ENCODE data around the gene SPATA31A6.
"Not testable (repeated sequence)": the region's sequence is repeated elsewhere in the genome, so short reads cannot be mapped to it uniquely, and the experiment has no call there.

Gene SPATA31A6

DNA sequence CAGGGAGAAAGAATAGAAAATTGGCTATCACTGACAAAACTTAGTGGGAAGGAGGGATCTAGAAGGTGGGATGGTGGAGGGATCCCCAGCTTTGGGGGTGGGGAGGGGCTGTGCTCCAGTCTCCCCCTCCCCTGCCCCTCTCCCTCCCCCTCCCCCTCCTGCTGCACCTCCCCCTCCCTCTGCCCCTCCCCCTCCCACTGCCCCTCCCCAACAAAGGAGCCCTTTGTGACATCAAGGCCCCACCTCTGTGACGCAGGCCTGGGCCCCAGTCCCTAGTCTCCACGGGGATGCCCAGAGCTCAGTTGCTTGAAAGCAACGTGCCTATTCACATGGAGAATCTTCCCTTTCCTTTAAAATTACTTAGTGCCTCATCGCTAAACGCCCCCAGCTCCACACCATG is at the start of gene SPATA31A6:
SPATA31A6 (plus strand) TSS at position 301 of the 400 bp plus-strand sequence; CDS start at position 330, 29 bp downstream.
- H3K27ac ChIP-seq (ENCODE audit: low read depth, low read length, poor library complexity, severe bottlenecking); H2AFZ ChIP-seq (ENCODE audit: low read length); H3K4me2 ChIP-seq (ENCODE audit: low read length); H4K20me1 ChIP-seq (ENCODE audit: insufficient read depth, low read length); H3K36me3 ChIP-seq (ENCODE audit: insufficient read depth, low read length); H3K9me3 ChIP-seq (ENCODE audit: low read length); H3K27me3 ChIP-seq (ENCODE audit: insufficient read depth, low read length); H3K9ac ChIP-seq (ENCODE audit: low read length); H3K9me2 ChIP-seq (ENCODE audit: low read depth, low read length); H3K4me3 ChIP-seq (ENCODE audit: low read depth, low read length, poor library complexity, severe bottlenecking); H3K4me1 ChIP-seq (ENCODE audit: insufficient read depth, low read length, severe bottlenecking); H3F3A ChIP-seq (ENCODE audit: insufficient read depth, low read length); H3K79me2 ChIP-seq (ENCODE audit: insufficient read depth, low read length): not testable (repeated sequence)

DNA sequence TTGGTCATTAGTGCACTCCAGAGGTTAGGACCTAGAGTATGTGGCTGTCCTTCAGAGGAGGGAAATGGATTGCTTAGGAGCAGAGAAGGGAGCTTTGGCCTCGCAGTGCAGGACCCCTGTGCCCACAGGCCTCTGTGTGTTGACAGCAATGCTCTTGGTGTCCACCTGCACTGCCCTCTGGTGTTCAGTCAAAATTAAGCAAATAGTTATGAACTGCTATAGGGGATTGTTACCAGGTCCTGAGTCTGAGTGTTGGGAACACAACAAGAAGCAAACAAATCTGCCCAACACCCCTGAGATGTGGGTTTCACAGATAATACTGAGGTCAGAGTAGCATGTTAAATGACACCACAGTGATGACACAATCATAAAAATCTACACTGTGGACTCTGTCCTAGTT is 23.2 kb upstream of the SPATA31A6 start:
- H3K27me3 ChIP-seq (ENCODE audit: insufficient read depth, low read length); H3K9ac ChIP-seq (ENCODE audit: low read length); H3F3A ChIP-seq (ENCODE audit: insufficient read depth, low read length); H3K79me2 ChIP-seq (ENCODE audit: insufficient read depth, low read length); H3K9me3 ChIP-seq (ENCODE audit: low read length); H2AFZ ChIP-seq (ENCODE audit: low read length); H4K20me1 ChIP-seq (ENCODE audit: insufficient read depth, low read length); H3K9me2 ChIP-seq (ENCODE audit: low read depth, low read length); H3K27ac ChIP-seq (ENCODE audit: low read depth, low read length, poor library complexity, severe bottlenecking); H3K36me3 ChIP-seq (ENCODE audit: insufficient read depth, low read length); H3K4me3 ChIP-seq (ENCODE audit: low read depth, low read length, poor library complexity, severe bottlenecking); H3K4me2 ChIP-seq (ENCODE audit: low read length); H3K4me1 ChIP-seq (ENCODE audit: insufficient read depth, low read length, severe bottlenecking): not testable (repeated sequence)

DNA sequence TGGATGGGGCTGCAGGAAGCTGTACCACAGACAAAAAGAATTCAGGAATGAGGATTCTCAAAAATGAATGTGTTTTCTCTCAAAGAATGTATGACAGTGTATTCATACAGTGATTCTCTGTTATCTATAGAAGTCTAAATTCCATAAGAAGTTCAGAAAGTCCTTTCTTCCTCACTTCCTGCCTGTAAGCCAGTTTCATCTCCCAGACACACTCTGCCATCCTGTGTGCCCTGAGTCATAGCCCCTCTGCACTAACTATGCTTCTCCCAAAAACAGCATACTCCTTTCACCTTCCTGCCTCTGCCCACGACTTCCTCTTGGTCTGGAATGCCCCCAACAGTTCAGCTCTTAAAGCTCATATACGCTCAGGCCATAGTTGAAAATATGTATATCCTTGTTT is 36.4 kb downstream of the SPATA31A6 start:
- H3F3A ChIP-seq (ENCODE audit: insufficient read depth, low read length); H2AFZ ChIP-seq (ENCODE audit: low read length); H3K4me1 ChIP-seq (ENCODE audit: insufficient read depth, low read length, severe bottlenecking); H3K36me3 ChIP-seq (ENCODE audit: insufficient read depth, low read length); H3K9me3 ChIP-seq (ENCODE audit: low read length); H3K27ac ChIP-seq (ENCODE audit: low read depth, low read length, poor library complexity, severe bottlenecking); H3K27me3 ChIP-seq (ENCODE audit: insufficient read depth, low read length); H3K9ac ChIP-seq (ENCODE audit: low read length); H3K4me2 ChIP-seq (ENCODE audit: low read length); H3K9me2 ChIP-seq (ENCODE audit: low read depth, low read length); H3K79me2 ChIP-seq (ENCODE audit: insufficient read depth, low read length); H3K4me3 ChIP-seq (ENCODE audit: low read depth, low read length, poor library complexity, severe bottlenecking); H4K20me1 ChIP-seq (ENCODE audit: insufficient read depth, low read length): not testable (repeated sequence)

- not testable (repeated sequence) for H3K9me2 ChIP-seq (ENCODE audit: low read depth, low read length); H3K36me3 ChIP-seq (ENCODE audit: insufficient read depth, low read length); H3K4me2 ChIP-seq (ENCODE audit: low read length); H3K9me3 ChIP-seq (ENCODE audit: low read length); H2AFZ ChIP-seq (ENCODE audit: low read length); H3K79me2 ChIP-seq (ENCODE audit: insufficient read depth, low read length); H3K4me1 ChIP-seq (ENCODE audit: insufficient read depth, low read length, severe bottlenecking); H3K4me3 ChIP-seq (ENCODE audit: low read depth, low read length, poor library complexity, severe bottlenecking); H3K27ac ChIP-seq (ENCODE audit: low read depth, low read length, poor library complexity, severe bottlenecking); H3K9ac ChIP-seq (ENCODE audit: low read length); H3F3A ChIP-seq (ENCODE audit: insufficient read depth, low read length); H4K20me1 ChIP-seq (ENCODE audit: insufficient read depth, low read length); H3K27me3 ChIP-seq (ENCODE audit: insufficient read depth, low read length)
Observed at GRCh38 chr9:42223230-42223629, 39.8 kb downstream of the SPATA31A6 start.

GRCh38 chr9:42233031-42233430 is 49.6 kb downstream of the SPATA31A6 start:
- H3K79me2 ChIP-seq (ENCODE audit: insufficient read depth, low read length); H3K27ac ChIP-seq (ENCODE audit: low read depth, low read length, poor library complexity, severe bottlenecking); H3K9ac ChIP-seq (ENCODE audit: low read length); H4K20me1 ChIP-seq (ENCODE audit: insufficient read depth, low read length); H3K9me2 ChIP-seq (ENCODE audit: low read depth, low read length); H3K4me1 ChIP-seq (ENCODE audit: insufficient read depth, low read length, severe bottlenecking); H2AFZ ChIP-seq (ENCODE audit: low read length); H3K9me3 ChIP-seq (ENCODE audit: low read length); H3K27me3 ChIP-seq (ENCODE audit: insufficient read depth, low read length); H3F3A ChIP-seq (ENCODE audit: insufficient read depth, low read length); H3K4me2 ChIP-seq (ENCODE audit: low read length); H3K36me3 ChIP-seq (ENCODE audit: insufficient read depth, low read length); H3K4me3 ChIP-seq (ENCODE audit: low read depth, low read length, poor library complexity, severe bottlenecking): not testable (repeated sequence)

- H3K4me1 ChIP-seq (ENCODE audit: insufficient read depth, low read length, severe bottlenecking); H3K27me3 ChIP-seq (ENCODE audit: insufficient read depth, low read length); H3K9me2 ChIP-seq (ENCODE audit: low read depth, low read length); H4K20me1 ChIP-seq (ENCODE audit: insufficient read depth, low read length); H3K4me3 ChIP-seq (ENCODE audit: low read depth, low read length, poor library complexity, severe bottlenecking); H2AFZ ChIP-seq (ENCODE audit: low read length); H3K9ac ChIP-seq (ENCODE audit: low read length); H3K27ac ChIP-seq (ENCODE audit: low read depth, low read length, poor library complexity, severe bottlenecking); H3K36me3 ChIP-seq (ENCODE audit: insufficient read depth, low read length); H3K79me2 ChIP-seq (ENCODE audit: insufficient read depth, low read length); H3K9me3 ChIP-seq (ENCODE audit: low read length); H3F3A ChIP-seq (ENCODE audit: insufficient read depth, low read length); H3K4me2 ChIP-seq (ENCODE audit: low read length): not testable (repeated sequence)
Observed at GRCh38 chr9:42234610-42235009, 51.2 kb downstream of the SPATA31A6 start.

GRCh38 chr9:42235352-42235991 is 52.0 kb downstream of the SPATA31A6 start:
- not testable (repeated sequence) for H3K79me2 ChIP-seq (ENCODE audit: insufficient read depth, low read length); H3K4me2 ChIP-seq (ENCODE audit: low read length); H3K4me1 ChIP-seq (ENCODE audit: insufficient read depth, low read length, severe bottlenecking); H3K36me3 ChIP-seq (ENCODE audit: insufficient read depth, low read length); H3F3A ChIP-seq (ENCODE audit: insufficient read depth, low read length); H3K9ac ChIP-seq (ENCODE audit: low read length); H2AFZ ChIP-seq (ENCODE audit: low read length); H3K9me2 ChIP-seq (ENCODE audit: low read depth, low read length); H3K27ac ChIP-seq (ENCODE audit: low read depth, low read length, poor library complexity, severe bottlenecking); H4K20me1 ChIP-seq (ENCODE audit: insufficient read depth, low read length); H3K4me3 ChIP-seq (ENCODE audit: low read depth, low read length, poor library complexity, severe bottlenecking); H3K27me3 ChIP-seq (ENCODE audit: insufficient read depth, low read length); H3K9me3 ChIP-seq (ENCODE audit: low read length)

DNA sequence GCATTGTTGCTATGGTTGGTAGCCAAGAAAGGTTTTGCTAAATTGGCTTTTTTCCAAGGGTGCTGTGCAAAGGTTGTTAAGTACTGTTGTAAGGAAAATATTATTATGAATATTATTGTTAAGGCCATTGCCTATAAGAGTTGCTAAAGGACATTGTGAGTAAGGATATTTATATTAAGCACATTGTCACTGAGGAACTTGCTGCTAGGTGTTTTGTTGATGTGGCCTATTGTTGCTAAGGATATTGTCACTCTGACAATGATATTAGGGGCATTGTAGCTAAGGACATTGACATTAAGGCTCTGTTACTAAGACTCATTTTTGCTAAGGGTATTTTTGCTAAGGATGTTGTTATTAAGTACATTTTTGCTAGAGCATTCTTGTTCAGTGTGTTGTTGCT is 52.6 kb downstream of the SPATA31A6 start:
- H3K4me1 ChIP-seq (ENCODE audit: insufficient read depth, low read length, severe bottlenecking); H3K9me3 ChIP-seq (ENCODE audit: low read length); H3K27me3 ChIP-seq (ENCODE audit: insufficient read depth, low read length); H3K4me2 ChIP-seq (ENCODE audit: low read length); H3K79me2 ChIP-seq (ENCODE audit: insufficient read depth, low read length); H3K9ac ChIP-seq (ENCODE audit: low read length); H4K20me1 ChIP-seq (ENCODE audit: insufficient read depth, low read length); H3F3A ChIP-seq (ENCODE audit: insufficient read depth, low read length); H3K27ac ChIP-seq (ENCODE audit: low read depth, low read length, poor library complexity, severe bottlenecking); H2AFZ ChIP-seq (ENCODE audit: low read length); H3K4me3 ChIP-seq (ENCODE audit: low read depth, low read length, poor library complexity, severe bottlenecking); H3K9me2 ChIP-seq (ENCODE audit: low read depth, low read length); H3K36me3 ChIP-seq (ENCODE audit: insufficient read depth, low read length): not testable (repeated sequence)

Data from OCI-LY1 (cell line).